ENCODE measurements around the gene KCNA5. TPM values are rescaled to one million over a fixed set of nuclear protein-coding genes. Genes with fewer than 3 reads are reported as not detected.

The KCNA5 gene
- 1 to 10 TPM; 1.4 to 2.2 (median 2.0) TPM for polyA plus RNA-seq (ENCODE audit: insufficient read length in 4 of 4)

GRCh38 chr12:5043589-5044419 is at the start of gene KCNA5:
TSS of gene KCNA5 (plus strand) at chr12:5043879. CDS start at chr12:5044148, 269 bp downstream.
- DNase-seq (ENCODE audit: low read depth in 4 of 4, low spot score in 3 of 4), result peak in 2 of 4 donors; percentile 32 to 35

GRCh38 chr12:4994622-4995021 is 49.1 kb upstream of the KCNA5 start:
- DNase-seq (ENCODE audit: low read depth in 4 of 4, low spot score in 3 of 4), result no peak

- DNase-seq (ENCODE audit: low read depth in 4 of 4, low spot score in 3 of 4), result no peak
Observed at GRCh38 chr12:4996714-4997113, 47.0 kb upstream of the KCNA5 start.

- no peak for DNase-seq (ENCODE audit: low read depth in 4 of 4, low spot score in 3 of 4)
Observed at GRCh38 chr12:4997939-4998338, 45.7 kb upstream of the KCNA5 start.

GRCh38 chr12:5000204-5000603 is 43.5 kb upstream of the KCNA5 start:
- no peak for DNase-seq (ENCODE audit: low read depth in 4 of 4, low spot score in 3 of 4)

GRCh38 chr12:5000658-5001385 is 42.9 kb upstream of the KCNA5 start:
- no peak for DNase-seq (ENCODE audit: low read depth in 4 of 4, low spot score in 3 of 4)

GRCh38 chr12:5003025-5003666 is 40.5 kb upstream of the KCNA5 start:
- peak in 2 of 4 donors; percentile 21 to 29 for DNase-seq (ENCODE audit: low read depth in 4 of 4, low spot score in 3 of 4)

GRCh38 chr12:5008661-5009060 is 35.0 kb upstream of the KCNA5 start:
- DNase-seq (ENCODE audit: low read depth in 4 of 4, low spot score in 3 of 4), result no peak

- DNase-seq (ENCODE audit: low read depth in 4 of 4, low spot score in 3 of 4), result no peak
Observed at GRCh38 chr12:5010151-5010550, 33.5 kb upstream of the KCNA5 start.

- no peak for DNase-seq (ENCODE audit: low read depth in 4 of 4, low spot score in 3 of 4)
Observed at GRCh38 chr12:5012337-5012736, 31.3 kb upstream of the KCNA5 start.

- no peak for DNase-seq (ENCODE audit: low read depth in 4 of 4, low spot score in 3 of 4)
Observed at GRCh38 chr12:5013266-5013730, 30.4 kb upstream of the KCNA5 start.

- DNase-seq (ENCODE audit: low read depth in 4 of 4, low spot score in 3 of 4), result no peak
Observed at GRCh38 chr12:5014269-5014668, 29.4 kb upstream of the KCNA5 start.

- DNase-seq (ENCODE audit: low read depth in 4 of 4, low spot score in 3 of 4), result no peak
Observed at GRCh38 chr12:5015711-5016492, 27.8 kb upstream of the KCNA5 start.

GRCh38 chr12:5016526-5016925 is 27.2 kb upstream of the KCNA5 start:
- DNase-seq (ENCODE audit: low read depth in 4 of 4, low spot score in 3 of 4), result no peak

- no peak for DNase-seq (ENCODE audit: low read depth in 4 of 4, low spot score in 3 of 4)
Observed at GRCh38 chr12:5017638-5018348, 25.9 kb upstream of the KCNA5 start.

- no peak for DNase-seq (ENCODE audit: low read depth in 4 of 4, low spot score in 3 of 4)
Observed at GRCh38 chr12:5018677-5019076, 25.0 kb upstream of the KCNA5 start.

- DNase-seq (ENCODE audit: low read depth in 4 of 4, low spot score in 3 of 4), result no peak
Observed at GRCh38 chr12:5022025-5022424, 21.7 kb upstream of the KCNA5 start.

GRCh38 chr12:5022465-5023061 is 21.1 kb upstream of the KCNA5 start:
- DNase-seq (ENCODE audit: low read depth in 4 of 4, low spot score in 3 of 4), result no peak

GRCh38 chr12:5023842-5024241 is 19.8 kb upstream of the KCNA5 start:
- no peak for DNase-seq (ENCODE audit: low read depth in 4 of 4, low spot score in 3 of 4)

All from left renal pelvis (tissue), 4 donors.